ENCODE results near the gene FCHSD2. TPM values are rescaled to one million over a fixed set of nuclear protein-coding genes. Genes with fewer than 3 reads are reported as not detected.
"Not testable (repeated sequence)": the region's sequence is repeated elsewhere in the genome, so short reads cannot be mapped to it uniquely, and the experiment has no call there.

FCHSD2 gene
- polyA plus RNA-seq, 3 donors, result 35.1 to 49.7 (median 44.9) TPM

DNA sequence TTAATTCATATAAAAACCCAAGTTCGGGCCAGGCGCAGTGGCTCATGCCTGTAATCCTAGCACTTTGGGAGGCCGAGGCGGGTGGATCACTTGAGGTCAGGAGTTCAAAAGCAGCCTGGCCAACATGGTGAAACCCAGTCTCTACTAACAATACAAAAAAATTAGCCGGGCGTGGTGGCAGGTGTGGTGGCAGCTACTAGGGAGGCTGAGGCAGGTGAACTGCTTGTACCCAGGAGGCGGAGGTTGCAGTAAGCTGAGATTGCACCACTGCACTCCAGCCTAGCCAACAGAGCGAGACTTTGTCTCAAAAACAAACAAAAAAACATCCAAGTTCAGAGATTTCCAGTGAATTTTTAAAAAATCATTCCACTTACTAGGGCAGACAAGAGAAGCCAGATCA, 5.4 kb downstream of the FCHSD2 start:
- DNase-seq (ENCODE audit: extremely low read depth in 1 of 11, low read depth in 9 of 11, low spot score in 4 of 11), result not testable (repeated sequence)

DNA sequence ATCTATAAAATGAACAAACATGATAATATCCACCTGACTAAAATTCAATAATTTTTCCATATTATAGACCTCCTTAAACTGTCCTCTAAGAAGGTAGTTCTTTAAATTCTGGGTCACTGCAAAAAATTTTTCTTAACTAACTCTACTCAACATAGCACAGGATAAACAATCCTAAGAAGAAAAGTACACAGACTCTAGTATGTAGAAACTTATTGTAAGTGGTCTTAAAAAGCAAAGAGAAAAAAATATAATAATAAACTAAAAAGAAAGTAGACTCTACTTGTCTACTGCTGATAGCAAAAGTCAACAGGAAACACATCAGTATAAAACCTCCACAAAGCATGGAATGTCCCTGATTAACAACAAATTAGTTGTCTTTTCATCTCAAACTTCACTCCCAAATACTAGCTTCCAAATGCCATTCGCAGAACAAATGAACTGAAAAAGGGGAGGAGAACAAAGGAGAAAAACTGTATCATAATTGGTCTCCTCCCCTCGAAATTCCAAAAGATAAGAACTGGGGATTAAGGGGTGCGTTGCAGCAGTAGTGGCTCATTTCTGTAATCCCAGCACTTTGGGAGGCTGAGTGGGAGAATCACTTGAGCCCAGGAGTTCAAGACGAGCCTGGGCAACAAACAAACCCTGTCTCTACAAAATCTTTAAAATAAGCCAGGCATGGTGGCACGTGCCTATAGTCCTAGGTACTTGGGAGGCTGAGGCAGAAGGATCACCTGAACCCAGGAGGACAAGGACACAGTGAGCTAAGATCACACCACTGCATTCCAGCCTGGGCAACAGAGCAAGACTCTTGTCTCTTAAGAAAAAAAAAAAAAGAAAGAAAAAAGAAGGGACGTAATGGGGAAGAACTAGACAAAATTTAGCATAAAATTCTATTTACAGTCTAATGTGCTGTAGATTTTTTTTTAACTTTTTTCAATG, 6.5 kb downstream of the FCHSD2 start:
- no peak for DNase-seq (ENCODE audit: extremely low read depth in 1 of 11, low read depth in 9 of 11, low spot score in 4 of 11)

DNA sequence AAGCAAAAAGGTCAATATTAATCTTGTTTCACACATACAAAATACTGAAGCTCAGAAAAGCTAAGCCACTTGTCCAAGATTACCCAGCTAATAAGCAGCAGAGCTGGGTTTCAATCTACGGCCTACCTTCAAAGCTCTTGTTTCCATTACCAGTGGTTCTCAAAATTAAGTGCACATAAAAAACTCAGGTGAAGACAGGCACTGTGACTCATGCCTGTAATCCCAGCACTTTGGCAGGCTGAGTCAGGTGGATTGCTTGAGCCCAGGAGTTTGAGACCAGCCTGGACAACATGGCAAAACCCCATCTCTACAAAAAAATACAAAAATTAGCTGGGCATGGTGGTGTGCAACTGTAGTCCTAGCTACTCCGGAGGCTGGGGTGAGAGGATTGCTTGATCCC, 9.8 kb downstream of the FCHSD2 start:
- not testable (repeated sequence) for DNase-seq (ENCODE audit: extremely low read depth in 1 of 11, low read depth in 9 of 11, low spot score in 4 of 11)

DNA sequence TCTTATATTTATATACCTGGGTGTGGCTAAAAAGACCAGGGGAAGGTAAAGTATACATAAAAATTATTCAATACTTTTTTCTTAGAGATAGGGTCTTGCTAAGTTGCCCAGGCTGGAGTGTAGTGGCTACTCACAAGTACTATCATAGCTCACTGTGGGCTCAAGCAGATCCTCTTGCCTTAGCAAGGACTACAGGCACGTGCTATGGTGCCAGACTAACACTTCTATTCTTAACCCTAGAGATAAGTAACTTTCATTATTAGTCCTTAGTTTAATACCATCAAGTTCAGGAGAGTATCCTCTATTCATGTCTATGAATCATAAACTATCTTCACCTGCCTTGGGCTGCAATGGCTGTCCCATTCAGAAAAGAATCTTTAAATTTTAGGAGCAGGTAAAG, 11.9 kb downstream of the FCHSD2 start:
- no peak for DNase-seq (ENCODE audit: extremely low read depth in 1 of 11, low read depth in 9 of 11, low spot score in 4 of 11)

DNA sequence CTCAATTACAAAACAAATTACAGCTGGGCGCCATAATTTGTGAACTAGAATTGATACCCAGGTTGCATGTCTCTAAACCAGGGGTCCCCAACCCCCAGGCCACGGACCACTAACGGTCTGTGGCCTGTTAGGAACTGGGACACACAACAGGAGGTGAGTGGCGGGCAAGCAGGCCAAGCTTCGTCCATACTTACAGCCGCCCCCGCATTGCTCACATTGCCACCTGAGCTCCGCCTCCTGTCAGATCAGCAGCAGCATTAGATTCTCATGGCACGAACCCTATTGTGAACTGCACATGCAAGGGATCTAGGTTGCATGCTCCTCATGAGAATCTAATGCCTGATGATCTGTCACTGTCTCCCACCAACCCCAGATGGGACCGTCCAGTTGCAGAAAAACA, 12.9 kb downstream of the FCHSD2 start:
- DNase-seq (ENCODE audit: extremely low read depth in 1 of 11, low read depth in 9 of 11, low spot score in 4 of 11), result no peak

DNA sequence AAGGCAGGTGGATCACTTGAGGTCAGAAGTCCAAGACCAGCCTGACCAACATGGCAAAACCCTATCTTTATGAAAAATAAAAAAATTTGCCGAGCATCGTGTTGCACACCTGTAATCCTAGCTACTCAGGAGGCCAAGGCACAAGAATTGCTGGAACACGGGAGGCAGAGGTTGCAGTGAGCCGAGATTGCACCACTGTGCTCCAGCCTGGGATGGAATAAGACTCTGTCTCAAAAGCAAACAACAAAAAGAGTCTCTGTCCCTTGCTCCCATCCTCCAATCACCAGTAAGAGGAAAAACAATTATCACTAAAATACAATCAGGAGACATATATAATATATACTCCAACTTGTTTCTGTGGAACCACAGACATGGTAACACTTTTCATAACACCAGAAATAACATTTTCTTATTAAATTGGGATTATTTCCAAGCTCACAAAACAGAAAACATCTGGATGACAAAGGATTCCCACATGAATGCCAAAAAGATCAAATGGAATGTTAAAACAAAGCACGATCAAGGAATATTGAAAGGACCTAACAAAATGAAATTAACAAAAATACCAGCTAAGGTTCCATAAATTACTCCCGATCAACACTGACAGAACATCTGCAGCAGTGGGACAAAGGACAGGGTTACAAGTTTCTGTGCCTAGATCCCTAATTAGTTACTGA, 15.2 kb downstream of the FCHSD2 start:
- DNase-seq (ENCODE audit: extremely low read depth in 1 of 11, low read depth in 9 of 11, low spot score in 4 of 11), result peak in 2 of 11 donors; percentile 7 to 13

DNA sequence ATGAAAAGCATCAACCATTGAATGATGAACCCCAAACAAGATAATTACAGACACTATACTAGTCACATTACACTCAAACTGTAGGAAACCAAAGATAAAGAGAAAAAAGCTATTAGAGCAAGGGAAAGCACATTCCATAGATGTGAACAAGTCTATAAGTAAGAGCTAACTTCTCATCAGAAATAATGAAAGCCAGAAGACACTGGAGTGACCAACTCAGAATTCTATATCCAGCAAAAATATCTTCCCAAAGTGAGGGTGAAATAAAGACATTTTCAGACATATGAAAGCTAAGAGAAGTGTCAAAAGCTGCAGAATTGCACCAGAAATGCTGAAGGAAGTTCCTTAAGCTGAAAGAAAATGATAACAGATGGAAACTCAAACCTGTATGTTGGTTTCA, 17.3 kb downstream of the FCHSD2 start:
- no peak for DNase-seq (ENCODE audit: extremely low read depth in 1 of 11, low read depth in 9 of 11, low spot score in 4 of 11)

DNA sequence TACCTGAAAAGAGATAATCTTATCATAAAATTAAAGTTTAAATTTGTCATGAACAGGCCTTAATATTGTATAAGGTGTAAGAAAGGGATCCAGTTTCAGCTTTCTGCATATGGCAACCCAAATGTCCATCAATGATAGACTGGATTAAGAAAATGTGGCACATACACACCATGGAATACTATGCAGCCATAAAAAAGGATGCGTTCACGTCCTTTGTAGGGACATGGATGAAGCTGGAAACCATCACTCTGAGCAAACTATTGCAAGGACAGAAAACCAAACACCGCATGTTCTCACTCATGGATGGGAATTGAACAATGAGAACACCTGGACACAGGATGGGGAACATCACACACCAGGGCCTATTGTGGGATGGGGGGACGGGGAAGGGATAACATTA, 18.2 kb downstream of the FCHSD2 start:
- DNase-seq (ENCODE audit: extremely low read depth in 1 of 11, low read depth in 9 of 11, low spot score in 4 of 11), result not testable (repeated sequence)

DNA sequence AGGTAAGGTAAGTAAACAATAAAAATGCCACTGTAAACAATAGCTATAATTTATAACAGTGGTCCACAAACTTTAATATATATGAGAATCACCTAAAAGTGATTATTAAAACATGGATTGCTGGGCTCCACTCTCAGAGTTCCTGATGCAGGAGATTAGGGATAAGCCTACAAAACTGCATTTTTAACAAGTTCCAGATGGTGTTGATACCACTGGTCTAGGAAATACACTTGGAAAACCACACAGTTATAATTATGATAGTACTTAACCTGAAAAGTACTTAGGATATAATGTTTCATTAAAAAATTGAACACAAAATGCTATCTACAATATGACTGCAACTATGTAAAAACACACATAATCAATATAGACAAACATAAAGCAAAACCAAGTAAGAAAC, 20.4 kb downstream of the FCHSD2 start:
- DNase-seq (ENCODE audit: extremely low read depth in 1 of 11, low read depth in 9 of 11, low spot score in 4 of 11), result no peak

DNA sequence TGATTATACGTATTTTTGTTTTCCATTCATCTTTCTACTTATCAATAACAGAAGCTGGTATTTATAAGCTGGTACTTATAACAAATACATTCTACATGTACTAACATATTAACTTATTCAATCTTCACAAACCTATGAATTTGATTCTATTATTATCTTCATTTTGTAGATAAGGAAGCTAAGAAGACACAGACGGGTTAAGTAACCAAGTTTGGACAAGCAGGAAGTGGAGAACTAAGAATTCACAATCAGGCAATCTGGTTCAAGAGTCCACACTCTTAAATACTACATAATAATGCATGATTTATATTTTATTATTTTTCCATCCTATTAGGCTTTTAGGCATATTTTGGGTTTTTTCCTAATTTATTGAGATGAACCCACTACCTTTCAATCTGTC, 25.0 kb downstream of the FCHSD2 start:
- DNase-seq (ENCODE audit: extremely low read depth in 1 of 11, low read depth in 9 of 11, low spot score in 4 of 11), result no peak

DNA sequence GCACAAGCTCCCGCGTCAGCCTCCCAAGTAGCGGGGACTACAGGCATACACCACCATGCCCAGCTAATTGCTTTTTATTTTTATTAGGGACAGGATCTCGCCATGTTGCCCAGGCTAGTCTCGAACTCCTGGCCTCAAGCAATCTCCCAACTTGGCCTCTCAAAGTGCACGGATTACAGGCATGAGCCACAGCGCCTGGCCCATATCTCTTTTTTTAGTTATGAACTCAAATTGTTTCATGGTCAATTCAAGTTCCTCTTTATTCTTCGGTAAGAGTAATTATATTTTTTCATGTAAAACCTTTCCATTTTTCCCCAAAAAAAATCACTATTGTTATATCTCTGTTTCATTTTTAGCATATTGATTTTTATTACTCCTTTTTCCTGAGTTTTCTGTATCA, 25.5 kb downstream of the FCHSD2 start:
- no peak for DNase-seq (ENCODE audit: extremely low read depth in 1 of 11, low read depth in 9 of 11, low spot score in 4 of 11)

DNA sequence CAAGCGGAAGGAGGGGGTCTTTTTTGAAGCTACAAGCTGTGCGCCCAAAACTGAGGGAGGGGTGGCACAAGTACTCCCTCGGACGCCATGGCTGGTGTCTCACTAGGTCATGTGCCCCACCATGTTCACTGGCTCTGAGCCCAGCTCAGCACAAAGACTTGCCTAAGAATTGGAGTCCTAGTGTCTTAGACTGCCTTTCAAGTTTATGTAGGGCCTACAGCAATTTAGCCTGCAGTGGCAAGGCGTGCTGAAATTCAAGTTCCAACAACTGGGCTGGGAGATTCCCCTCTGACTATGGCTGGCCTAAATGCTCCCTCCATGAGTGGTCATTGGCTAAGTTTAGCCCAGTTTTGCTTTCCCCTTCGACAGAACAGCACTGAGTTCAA, 27.3 kb downstream of the FCHSD2 start:
- DNase-seq (ENCODE audit: extremely low read depth in 1 of 11, low read depth in 9 of 11, low spot score in 4 of 11), result no peak

DNA sequence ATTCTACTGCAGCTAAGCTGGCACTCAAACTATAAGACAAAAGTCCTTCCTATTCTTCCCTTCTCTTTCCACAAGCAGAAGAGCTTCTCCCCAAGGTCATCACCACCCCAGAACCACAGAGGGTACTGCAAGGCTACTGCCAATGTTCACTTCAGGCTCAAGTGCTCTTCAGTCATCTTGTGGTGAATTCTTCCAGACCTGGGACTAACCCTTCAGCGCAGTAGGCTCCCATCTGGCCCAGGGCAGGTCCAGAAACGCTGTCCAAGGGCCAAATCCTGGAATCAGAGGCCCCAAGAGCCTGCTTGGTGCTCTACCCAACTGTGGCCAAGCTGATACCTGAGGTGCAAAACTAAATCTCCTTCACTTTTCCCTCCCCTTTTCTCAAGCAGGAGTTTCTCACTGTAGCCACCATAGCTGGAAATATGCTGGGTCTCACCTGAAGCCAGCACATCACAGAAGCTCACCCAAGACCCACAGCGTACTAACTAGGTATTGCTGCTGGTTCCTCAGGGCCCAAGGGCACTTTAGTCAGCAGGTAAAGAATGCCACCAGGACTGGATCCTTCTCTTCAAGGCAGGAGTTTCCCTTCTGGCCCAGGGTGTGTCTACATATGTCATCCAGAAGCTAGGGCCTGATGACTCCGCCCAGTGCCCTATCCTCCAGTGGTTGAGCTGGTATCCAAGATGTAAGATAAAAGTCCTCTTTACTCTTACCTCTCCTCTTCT, 27.8 kb downstream of the FCHSD2 start:
- DNase-seq (ENCODE audit: extremely low read depth in 1 of 11, low read depth in 9 of 11, low spot score in 4 of 11), result no peak

DNA sequence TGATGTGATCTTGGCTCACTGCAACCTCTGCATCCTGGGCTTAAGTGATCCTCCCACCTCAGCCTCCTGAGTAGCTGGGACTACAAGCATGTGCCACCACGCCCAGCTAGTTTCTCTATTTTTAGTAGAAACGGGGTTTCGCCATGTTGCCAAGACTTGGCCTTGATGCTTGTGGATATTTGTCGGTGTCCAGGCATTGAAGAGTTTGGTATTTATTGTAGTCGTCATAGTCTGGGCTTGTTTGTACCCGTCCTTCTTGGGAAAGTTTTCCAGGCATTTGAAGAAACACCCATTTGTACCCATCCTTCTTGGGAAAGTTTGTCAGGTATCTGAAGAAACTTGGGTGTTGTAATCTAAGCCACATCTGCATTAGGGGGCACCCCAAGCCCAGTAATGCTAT, 28.7 kb downstream of the FCHSD2 start:
- no peak for DNase-seq (ENCODE audit: extremely low read depth in 1 of 11, low read depth in 9 of 11, low spot score in 4 of 11)

DNA sequence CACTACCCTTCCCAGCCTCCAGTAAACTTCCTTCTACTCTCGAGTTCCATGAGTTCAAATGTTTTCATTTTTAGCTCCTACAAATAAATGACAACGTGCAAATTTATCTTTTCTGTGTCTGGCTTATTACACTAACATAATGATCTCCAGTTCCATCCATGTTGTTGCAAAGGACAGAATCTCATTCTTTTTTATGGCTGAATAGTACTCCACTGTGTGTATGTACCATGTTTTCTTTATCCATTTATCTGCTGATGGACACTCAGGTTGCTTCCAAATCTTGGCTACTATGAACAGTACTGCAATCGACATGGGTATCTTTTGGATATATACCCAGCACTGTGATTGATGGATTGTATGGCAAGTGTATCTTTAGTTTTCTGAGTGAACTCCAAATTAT, 34.5 kb downstream of the FCHSD2 start:
- DNase-seq (ENCODE audit: extremely low read depth in 1 of 11, low read depth in 9 of 11, low spot score in 4 of 11), result no peak

DNA sequence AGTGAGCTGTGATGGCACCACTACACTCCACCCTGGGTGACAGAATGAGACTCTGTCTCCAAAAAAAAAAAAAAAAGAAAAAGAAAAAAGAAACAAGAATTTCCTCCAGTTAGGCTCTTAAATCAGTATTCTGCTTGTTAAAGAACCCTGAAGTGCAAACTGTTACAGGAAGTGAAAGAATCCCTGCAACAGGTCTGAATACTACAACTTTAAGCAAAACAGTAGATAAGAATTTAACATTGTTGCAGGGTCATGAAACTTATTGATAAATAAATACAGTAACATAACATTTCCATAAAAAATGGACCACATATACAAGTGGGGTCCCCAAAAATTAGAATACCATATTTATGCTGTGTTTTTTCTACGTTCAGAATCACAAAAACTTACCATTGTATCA, 35.8 kb downstream of the FCHSD2 start:
- DNase-seq (ENCODE audit: extremely low read depth in 1 of 11, low read depth in 9 of 11, low spot score in 4 of 11), result no peak

DNA sequence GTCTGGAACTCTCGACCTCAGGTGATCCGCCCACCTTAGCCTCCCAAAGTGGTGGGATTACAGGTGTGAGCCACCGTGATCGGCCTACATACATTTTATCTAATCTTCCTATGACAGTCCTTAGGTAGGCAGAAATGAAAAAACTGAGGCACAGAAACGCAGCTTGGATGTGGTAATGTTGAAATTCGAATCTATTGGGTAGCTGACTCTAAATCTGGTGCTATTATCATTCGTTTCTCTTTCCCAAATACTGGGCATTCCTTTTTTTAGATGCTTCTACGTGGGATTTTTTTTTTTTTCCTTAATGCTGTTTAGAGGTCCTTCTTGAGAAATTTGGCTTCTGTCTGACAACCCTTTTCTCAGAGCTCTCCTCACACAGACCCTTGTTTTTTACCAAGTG, 41.5 kb downstream of the FCHSD2 start:
- DNase-seq (ENCODE audit: extremely low read depth in 1 of 11, low read depth in 9 of 11, low spot score in 4 of 11), result no peak

DNA sequence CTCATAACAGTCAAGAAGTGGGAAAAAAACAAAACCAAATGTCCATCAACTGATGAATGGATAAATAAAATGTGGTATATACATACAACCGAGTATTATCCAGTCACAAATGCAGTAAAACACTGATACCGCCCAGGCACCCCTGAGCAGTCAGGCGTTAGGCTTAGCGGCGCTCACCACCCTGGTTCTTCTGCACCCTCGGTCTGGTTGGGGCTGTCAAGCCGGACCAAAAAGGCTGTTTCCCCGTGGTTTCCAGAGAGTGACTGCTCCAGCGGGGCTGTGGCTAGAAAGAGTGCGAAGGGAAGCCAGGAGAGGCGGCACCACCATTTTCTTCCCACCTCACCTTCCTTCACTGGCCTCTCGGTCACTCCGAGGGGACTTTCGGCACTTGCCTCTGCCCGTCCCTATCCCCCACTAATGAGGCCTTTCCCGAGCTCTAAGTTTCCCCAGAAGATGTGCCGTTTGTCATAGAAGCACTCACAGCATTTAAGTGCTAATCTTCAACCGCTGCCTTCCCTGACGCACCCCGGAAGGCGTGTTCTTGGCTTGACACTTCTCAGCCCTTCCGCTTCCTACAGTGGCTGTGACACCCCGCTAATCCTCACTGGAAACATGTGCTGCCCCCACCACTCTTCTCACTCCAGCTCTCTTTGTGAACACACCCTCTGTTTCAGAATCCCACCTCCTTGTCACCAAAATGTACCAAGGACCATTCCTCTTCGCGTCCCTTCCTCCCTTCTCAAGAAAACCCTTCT, 42.4 kb downstream of the FCHSD2 start:
- no peak for DNase-seq (ENCODE audit: extremely low read depth in 1 of 11, low read depth in 9 of 11, low spot score in 4 of 11)

DNA sequence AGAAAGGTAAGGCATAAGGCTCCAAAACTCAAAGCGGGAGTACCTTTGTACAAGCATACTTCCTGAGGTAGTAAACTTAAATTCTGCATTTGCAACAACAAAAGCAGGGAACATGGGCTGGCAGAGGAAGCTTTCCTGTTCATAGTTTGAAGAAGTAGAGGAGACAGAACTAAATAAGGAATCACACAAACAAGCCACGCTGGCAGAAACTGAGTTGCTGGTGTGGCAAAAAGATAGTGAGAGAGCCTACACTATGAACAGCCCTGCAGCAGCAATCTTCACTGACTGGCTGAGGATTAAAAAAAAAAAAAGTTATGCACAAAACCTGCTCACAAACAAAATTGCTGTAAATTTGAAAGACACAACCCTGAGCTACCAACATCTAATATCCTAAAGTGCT, 46.5 kb downstream of the FCHSD2 start:
- no peak for DNase-seq (ENCODE audit: extremely low read depth in 1 of 11, low read depth in 9 of 11, low spot score in 4 of 11)
